Tibial nerve (tissue), 4 donors: ENCODE results near the gene BMPR1B. TPM values are rescaled to one million over a fixed set of nuclear protein-coding genes. Genes with fewer than 3 reads are reported as not detected.
A peak's percentile ranks its signal among the peaks of the same experiment; 100 is the strongest.

ENCODE experiments used
- DNase-seq, 2 donors: peaks; one replicate each; pipeline ENCODE4 v3.0.0-alpha.2; 2019; ENCODE audit warnings: low spot score in 2 of 2
- H3K27ac ChIP-seq, 4 donors: fragments of 200-600 bp; sonication (generic) in 3 of 4; one replicate each; pipeline ENCODE4 v1.5.1; 2017 to 2019; ENCODE audit warnings: mild to moderate bottlenecking in 1 of 4
- H3K27me3 ChIP-seq, 2 donors: fragments of 200-600 bp; sonication (generic) in 1 of 2; one replicate each; pipeline versions ENCODE4 v1.5.1 to v1.6.0; 2017 to 2019
- H3K36me3 ChIP-seq, 3 donors: fragments of 200-600 bp; sonication (generic); one replicate each; pipeline ENCODE4 v1.5.1; 2018 to 2019
- H3K4me1 ChIP-seq, 4 donors: fragments of 200-600 bp; sonication (generic) in 3 of 4; one replicate each; pipeline ENCODE4 v1.5.1; 2017 to 2019
- H3K4me3 ChIP-seq, 4 donors: fragments of 200-600 bp; sonication (generic) in 3 of 4; one replicate each; pipeline ENCODE4 v1.5.1; 2017 to 2019; ENCODE audit warnings: mild to moderate bottlenecking in 1 of 4, moderate library complexity in 1 of 4
- H3K9me3 ChIP-seq, 4 donors: fragments of 200-600 bp; sonication (generic) in 3 of 4; one replicate each; pipeline ENCODE4 v1.5.1; 2017 to 2019
- CTCF ChIP-seq, 5 experiments: fragments of 200-600 bp in 3 of 5; fragments of 450-650 bp in 2 of 5; sonication (generic) in 3 of 5; IDR thresholded peaks; one replicate each; pipeline ENCODE4 v1.5.1; 2016 to 2019; ENCODE audit warnings: antibody characterized with exemption in 5 of 5, mild to moderate bottlenecking in 3 of 5, moderate library complexity in 2 of 5
- EP300 ChIP-seq, 2 donors: sonication (generic); formaldehyde crosslinking; IDR thresholded peaks; one replicate each; pipeline ENCODE4 v1.6.1; 2017; ENCODE audit warnings: antibody characterized with exemption in 2 of 2, mild to moderate bottlenecking in 1 of 2
- POLR2A ChIP-seq, 2 donors: fragments of 450-650 bp; IDR thresholded peaks; one replicate each; pipeline ENCODE4 v1.6.1; 2017; ENCODE audit warnings: antibody characterized with exemption in 2 of 2, mild to moderate bottlenecking in 2 of 2, moderate library complexity in 2 of 2
- WGBS, 2 donors: methylation state at CpG; one replicate each; pipeline ENCODE4 v1.1.5; 2018; 5-methylcytosine and 5-hydroxymethylcytosine counted together
- total RNA-seq, 4 donors: library from RNA; depleted of rRNA; stranded (reverse); fragments of >200 nt; gene quantifications; one replicate each; pipeline ENCODE4 v1.1.0, GENCODE V29; 2016

BMPR1B gene
- total RNA-seq, 4 donors from 2014 or later: 9.3 to 32.1 (median 26.1) TPM

GRCh38 chr4:94762326-94762725 lies 4.6 kb downstream of the BMPR1B start:
- peaks cover 0 to 49% (median 3%) of the 10 kb centered on the region in 4 donors for H3K4me1 ChIP-seq
- H3K27ac ChIP-seq: peak overlapping the region in 2 of 4 donors; percentile 26 to 98
- WGBS, 2 donors: 87 to 91% methylated on average over 4 of the region's 4 CpGs
- H3K36me3 ChIP-seq: no peaks in the 10 kb centered on the region
- H3K4me3 ChIP-seq: no peak overlapping the region
- DNase-seq: no peak
- H3K27me3 ChIP-seq: no peaks in the 10 kb centered on the region
- no peaks in the 10 kb centered on the region for H3K9me3 ChIP-seq
- TF ChIP-seq CTCF (IDR thresholded peaks at IDR 0.05): no peak
- no peak for TF ChIP-seq POLR2A (IDR thresholded peaks at IDR 0.05)
- TF ChIP-seq EP300 (IDR thresholded peaks at IDR 0.05): no peak

- WGBS, 2 donors: 59 to 66% methylated on average over 4 of the region's 4 CpGs
- DNase-seq: no peak
- Histone ChIP-seq H3K4me3 (no peak overlapping the region), H3K27me3 (no peaks in the 10 kb centered on the region), H3K4me1 (peaks cover 0 to 55% (median 3%) of the 10 kb centered on the region in 4 donors), H3K9me3 (no peaks in the 10 kb centered on the region), H3K36me3 (no peaks in the 10 kb centered on the region), H3K27ac (peak overlapping the region in 2 of 4 donors; percentile 26 to 98)
- TF ChIP-seq EP300 (IDR thresholded peaks at IDR 0.05) (no peak), CTCF (IDR thresholded peaks at IDR 0.05) (no peak), POLR2A (IDR thresholded peaks at IDR 0.05) (no peak)
Measured at GRCh38 chr4:94763005-94763404, 5.2 kb downstream of the BMPR1B start.

- peaks cover 0 to 55% (median 3%) of the 10 kb centered on the region in 4 donors for H3K4me1 ChIP-seq
- DNase-seq: no peak
- H3K36me3 ChIP-seq: no peaks in the 10 kb centered on the region
- peak overlapping the region in 2 of 4 donors; percentile 26 to 98 for H3K27ac ChIP-seq
- no peak overlapping the region for H3K4me3 ChIP-seq
- no peaks in the 10 kb centered on the region for H3K27me3 ChIP-seq
- no peak for TF ChIP-seq CTCF (IDR thresholded peaks at IDR 0.05)
- TF ChIP-seq POLR2A (IDR thresholded peaks at IDR 0.05): no peak
- no peak for TF ChIP-seq EP300 (IDR thresholded peaks at IDR 0.05)
- no peaks in the 10 kb centered on the region for H3K9me3 ChIP-seq
- 63 to 68% methylated on average over 3 of the region's 3 CpGs for WGBS, 2 donors
Measured at GRCh38 chr4:94763500-94763899, 5.7 kb downstream of the BMPR1B start.

- H3K36me3 ChIP-seq: no peaks in the 10 kb centered on the region
- 82 to 83% methylated on average over 2 of the region's 2 CpGs for WGBS, 2 donors
- H3K27me3 ChIP-seq: no peaks in the 10 kb centered on the region
- H3K4me3 ChIP-seq: no peak overlapping the region
- DNase-seq: no peak
- H3K4me1 ChIP-seq: peaks cover 0 to 50% (median 3%) of the 10 kb centered on the region in 4 donors
- no peak overlapping the region for H3K27ac ChIP-seq
- H3K9me3 ChIP-seq: no peaks in the 10 kb centered on the region
- no peak for TF ChIP-seq CTCF (IDR thresholded peaks at IDR 0.05)
Measured at GRCh38 chr4:94764069-94764468, 6.3 kb downstream of the BMPR1B start.

- TF ChIP-seq POLR2A (IDR thresholded peaks at IDR 0.05): no peak
- TF ChIP-seq CTCF (IDR thresholded peaks at IDR 0.05): no peak
- TF ChIP-seq EP300 (IDR thresholded peaks at IDR 0.05): no peak
- Histone ChIP-seq H3K4me1 (peaks cover 0 to 39% (median 1%) of the 10 kb centered on the region in 4 donors), H3K4me3 (no peak overlapping the region), H3K9me3 (no peaks in the 10 kb centered on the region), H3K27me3 (no peaks in the 10 kb centered on the region), H3K27ac (no peak overlapping the region), H3K36me3 (no peaks in the 10 kb centered on the region)
- WGBS, 2 donors: 87 to 92% methylated on average over 3 of the region's 3 CpGs
- DNase-seq: no peak
Measured at GRCh38 chr4:94765174-94765573, 7.4 kb downstream of the BMPR1B start.
